K562 (cell line): Measurements from ENCODE around the gene GATAD2B. TPM values are rescaled to one million over a fixed set of nuclear protein-coding genes. Genes with fewer than 3 reads are reported as not detected.

Experiments
- ARID1B ChIP-seq: fragments of 450-650 bp; IDR thresholded peaks from 2 replicates; pipeline ENCODE4 v1.6.1; 2016; ENCODE audit warnings: antibody characterized with exemption, mild to moderate bottlenecking, inconsistent platforms
- BRF2 ChIP-seq: IDR thresholded peaks from 3 replicates; pipeline ENCODE4 v1.6.1; 2011; ENCODE audit warnings: borderline replicate concordance, mild to moderate bottlenecking; ENCODE audit not compliant: insufficient read length, insufficient read depth
- CBFA2T3 ChIP-seq: fragments of 450-650 bp; IDR thresholded peaks from 2 replicates; pipeline ENCODE4 v1.6.1; 2017
- CCNT2 ChIP-seq: IDR thresholded peaks from 2 replicates; pipeline ENCODE4 v1.6.1; 2011; ENCODE audit warnings: borderline replicate concordance, low read depth, mild to moderate bottlenecking, moderate library complexity, mixed read lengths, low read length; ENCODE audit not compliant: insufficient read length; ENCODE audit errors: extremely low read depth
- DIDO1 ChIP-seq: fragments of 450-650 bp; IDR thresholded peaks from 2 replicates; pipeline ENCODE4 v1.6.1; 2016; ENCODE audit warnings: low read depth, missing biosample characterization, missing genetic modification characterization
- EP300 ChIP-seq: IDR thresholded peaks from 2 replicates; pipeline ENCODE4 v1.6.1; 2012; ENCODE audit warnings: low read length, improper control_type of control experiment
- ETV1 ChIP-seq: fragments of 450-650 bp; conservative IDR thresholded peaks from 2 replicates; pipeline ENCODE4 v1.6.1; 2016; ENCODE audit warnings: missing genetic modification characterization, control low read depth, low read depth, missing compliant biosample characterization
- HDAC1 ChIP-seq, 2 experiments: fragments of 450-650 bp; IDR thresholded peaks; 2 replicates each; pipeline ENCODE4 v1.6.1; 2016 to 2017; ENCODE audit warnings: inconsistent platforms in 1 of 2, mild to moderate bottlenecking in 1 of 2, moderate library complexity in 1 of 2
- KDM1A ChIP-seq, 2 experiments: fragments of 450-650 bp; IDR thresholded peaks; 2 replicates each; pipeline ENCODE4 v1.6.1; 2016; ENCODE audit warnings: mild to moderate bottlenecking in 2 of 2
- MED1 ChIP-seq: sonication (generic); formaldehyde crosslinking; IDR thresholded peaks from 2 replicates; pipeline ENCODE4 v1.8.1; 2023; ENCODE audit warnings: missing genetic modification reagents, borderline replicate concordance
- MEF2A ChIP-seq: IDR thresholded peaks from 2 replicates; pipeline ENCODE4 v1.6.1; 2011; ENCODE audit warnings: low read depth, mild to moderate bottlenecking, low read length, moderate library complexity; ENCODE audit not compliant: control insufficient read depth
- MTA2 ChIP-seq: fragments of 450-650 bp; IDR thresholded peaks from 2 replicates; pipeline ENCODE4 v1.6.1; 2016; ENCODE audit warnings: low read depth
- NCOA2 ChIP-seq, 2 experiments: fragments of 450-650 bp; IDR thresholded peaks; 2 replicates each; pipeline ENCODE4 v1.6.1; 2018; ENCODE audit warnings: mild to moderate bottlenecking in 2 of 2, moderate library complexity in 1 of 2; ENCODE audit not compliant: partially characterized antibody in 2 of 2
- PML ChIP-seq: IDR thresholded peaks from 2 replicates; pipeline ENCODE4 v1.6.1; 2012; ENCODE audit warnings: low read length, inconsistent platforms
- POLR2A ChIP-seq: fragments of 450-650 bp; conservative IDR thresholded peaks from 2 replicates; pipeline ENCODE4 v1.6.1; 2016
- POLR2AphosphoS5 ChIP-seq: IDR thresholded peaks from 2 replicates; pipeline ENCODE4 v1.6.1; 2011; ENCODE audit warnings: mild to moderate bottlenecking, low read depth, low read length, moderate library complexity; ENCODE audit not compliant: control insufficient read depth, insufficient read depth
- RFX5 ChIP-seq: IDR thresholded peaks from 2 replicates; pipeline ENCODE4 v1.6.1; 2011; ENCODE audit warnings: low read depth, mild to moderate bottlenecking, improper control_type of control experiment, low read length
- RFX7 ChIP-seq: fragments of 250-450 bp; sonication (Bioruptor Pico); IDR thresholded peaks from 2 replicates; pipeline ENCODE4 v1.5.1; 2021; ENCODE audit warnings: mild to moderate bottlenecking
- SMAD1 ChIP-seq: fragments of 150-350 bp; IDR thresholded peaks from 2 replicates; pipeline ENCODE4 v1.6.1; 2014; ENCODE audit warnings: low read length, low read depth; ENCODE audit not compliant: partially characterized antibody
- SMARCA4 ChIP-seq: fragments of 450-650 bp; IDR thresholded peaks from 2 replicates; pipeline ENCODE4 v1.6.1; 2016
- SMARCA5 ChIP-seq: fragments of 450-650 bp; IDR thresholded peaks from 2 replicates; pipeline ENCODE4 v1.6.1; 2016
- SMARCE1 ChIP-seq: fragments of 450-650 bp; IDR thresholded peaks from 2 replicates; pipeline ENCODE4 v1.7.1; 2016; ENCODE audit warnings: mild to moderate bottlenecking
- SNAPC5 ChIP-seq: fragments of 250-450 bp; sonication (Bioruptor Pico); IDR thresholded peaks from 2 replicates; pipeline ENCODE4 v1.8.0; 2021; ENCODE audit warnings: moderate library complexity, mild to moderate bottlenecking, inconsistent platforms
- STAT6 ChIP-seq: sonication (generic); formaldehyde crosslinking; IDR thresholded peaks from 2 replicates; pipeline ENCODE4 v1.8.1; 2023; ENCODE audit warnings: mild to moderate bottlenecking, missing genetic modification reagents
- TAF15 ChIP-seq: fragments of 200-400 bp; formaldehyde crosslinking; IDR thresholded peaks from 2 replicates; pipeline ENCODE4 v1.6.1; 2017; ENCODE audit warnings: mild to moderate bottlenecking, low read depth, low read length, moderate library complexity
- U2AF2 ChIP-seq: fragments of 200-400 bp; formaldehyde crosslinking; optimal IDR thresholded peaks from 2 replicates; pipeline ENCODE3; 2017; ENCODE audit warnings: low read depth, mild to moderate bottlenecking, low read length
- ZNF239 ChIP-seq: fragments of 250-450 bp; sonication (Bioruptor Pico); IDR thresholded peaks from 2 replicates; pipeline ENCODE4 v1.4.0; 2020; ENCODE audit warnings: mild to moderate bottlenecking
- ZNF507 ChIP-seq: conservative IDR thresholded peaks from 2 replicates; pipeline ENCODE4 v1.6.1; 2017; ENCODE audit warnings: missing genetic modification characterization, missing compliant biosample characterization
- ZNF644 ChIP-seq: fragments of 200-800 bp; sonication (Bioruptor generic); IDR thresholded peaks from 2 replicates; pipeline ENCODE4 v1.6.1; 2016; ENCODE audit warnings: low read depth, missing genetic modification characterization, missing compliant biosample characterization
- polyA plus RNA-seq, 8 experiments: library from polyadenylated mRNA; depleted of rRNA in 4 of 8; stranded (reverse) in 5 of 8; unstranded in 3 of 8; fragments of >200 nt; fragmentation: Nextera tagmentation in 2 of 8; fragmentation: Illumina TruSeq in 1 of 8; extraction: Ambion mirVana in 2 of 8; extraction: Trizol in 1 of 8; gene quantifications; 2 replicates each; pipeline versions ENCODE4 v1.2.1 to v1.2.3, GENCODE V29; 2011 to 2014; ENCODE audit warnings: inconsistent platforms in 1 of 8, missing spikeins in 1 of 8
- total RNA-seq, 7 experiments: library from RNA; depleted of rRNA in 6 of 7; stranded (reverse); fragments of >200 nt in 6 of 7; fragmentation: Illumina TruSeq in 2 of 7; extraction: Trizol in 2 of 7; gene quantifications; 2 replicates each; pipeline versions ENCODE4 v1.2.1 to v1.2.3, GENCODE V29; 2011 to 2021; ENCODE audit warnings: low replicate concordance in 1 of 7

GATAD2B gene
- total and polyA plus RNA-seq, 9 of the 15 experiments (the other 6 are each of a cell fraction or from before 2014, with no cell fraction given) = 1.5 to 40.2 (median 4.9) TPM

- TF ChIP-seq CBFA2T3 = peak; percentile 95
- TF ChIP-seq SMARCA5 = no peak
- peak; percentile 50; the same call in 1 of the 2 replicates for TF ChIP-seq EP300
- no peak for TF ChIP-seq TAF15
- no peak for TF ChIP-seq MED1 (CRISPR knock-in tag)
- no peak for TF ChIP-seq MEF2A
- TF ChIP-seq U2AF2 = no peak
- peak; percentile 86 for TF ChIP-seq MTA2
- TF ChIP-seq SMARCE1 = no peak
- TF ChIP-seq SMARCA4 = 0 out of 2 replicates have a peak, but pooled peaks have one; percentile 24
- no peak for TF ChIP-seq ZNF239 (CRISPR knock-in tag)
- TF ChIP-seq ARID1B = peak; percentile 85
- TF ChIP-seq ZNF644 = no peak
- no peak for TF ChIP-seq RFX7
- no peak for TF ChIP-seq SMAD1
- TF ChIP-seq CCNT2 = peak; percentile 23
- TF ChIP-seq POLR2A = no peak
- TF ChIP-seq DIDO1 = no peak
- no peak for TF ChIP-seq RFX5
- no peak for TF ChIP-seq BRF2
- TF ChIP-seq SNAPC5 = no peak
- peak in 1 of 2 experiments; percentile 67; a peak in 2 of 4 replicates for TF ChIP-seq HDAC1 (IDR thresholded peaks at IDR 0.05)
- no peak for TF ChIP-seq ETV1 (tag)
- peak; percentile 94 to 95 for TF ChIP-seq KDM1A (IDR thresholded peaks at IDR 0.05)
- TF ChIP-seq ZNF507 = no peak
- TF ChIP-seq NCOA2 (IDR thresholded peaks at IDR 0.05; ENCODE audit: partially characterized antibody in 2 of 2) = no peak
- no peak for TF ChIP-seq STAT6
- TF ChIP-seq POLR2AphosphoS5 = peak; percentile 61; the same call in 1 of the 2 replicates
- peak; percentile 83; the same call in 1 of the 2 replicates for TF ChIP-seq PML
Observed at GRCh38 chr1:153778824-153779519, 143.8 kb downstream of the GATAD2B start (continued).
